CD4-positive, alpha-beta T cell (primary cell): ENCODE data around the gene NTM. TPM values are rescaled to one million over a fixed set of nuclear protein-coding genes. Genes with fewer than 3 reads are reported as not detected.

Source experiments
- ATAC-seq: fragments of 200-7000 bp; cut with Tn5 transposase; one replicate; pipeline ENCODE4 v1.10.0; 2022; ENCODE audit warnings: mild to moderate bottlenecking; ENCODE audit not compliant: poor library complexity
- CTCF ChIA-PET: fragments of 350-600 bp; sonication (Branson Sonifier 250); formaldehyde crosslinking; loops from one replicate; lab custom pipeline; 2021; ENCODE audit warnings: antibody characterized with exemption, inconsistent platforms; lab: Charles Lee
- POLR2A ChIA-PET: fragments of 350-600 bp; sonication (Branson Sonifier 250); formaldehyde crosslinking; loops from one replicate; lab custom pipeline; 2021; ENCODE audit warnings: antibody characterized with exemption, inconsistent platforms; lab: Charles Lee
- DNase-seq, 14 experiments: peaks; one replicate each; pipeline ENCODE4 v3.0.0-alpha.2; 2013 to 2020; ENCODE audit warnings: mixed read lengths in 2 of 14
- H3K27ac ChIP-seq, 2 donors: one replicate each; pipeline versions ENCODE4 v1.5.1 to v1.7.0; 2013; ENCODE audit warnings: low read length in 2 of 2, low read depth in 1 of 2, mild to moderate bottlenecking in 1 of 2
- H3K27me3 ChIP-seq, 2 experiments: 1 replicate in 1 of 2; 2 replicates in 1 of 2; pipeline versions ENCODE4 v1.6.1 to v1.7.0; 2013; ENCODE audit warnings: low read length in 2 of 2, control low read depth in 1 of 2, mild to moderate bottlenecking in 1 of 2, moderate library complexity in 1 of 2; ENCODE audit not compliant: insufficient read depth in 2 of 2, control insufficient read depth in 1 of 2
- H3K36me3 ChIP-seq: one replicate; pipeline ENCODE4 v1.6.1; 2013; ENCODE audit warnings: low read length, control low read depth; ENCODE audit not compliant: insufficient read depth
- H3K4me1 ChIP-seq: one replicate; pipeline ENCODE4 v1.6.1; 2013; ENCODE audit warnings: low read length, control low read depth; ENCODE audit not compliant: insufficient read depth
- H3K4me3 ChIP-seq: one replicate; pipeline ENCODE4 v1.5.1; 2013; ENCODE audit warnings: mild to moderate bottlenecking, low read length, moderate library complexity
- H3K9me3 ChIP-seq, 2 experiments: 1 replicate in 1 of 2; 2 replicates in 1 of 2; pipeline versions ENCODE4 v1.6.1 to v1.7.0; 2013; ENCODE audit warnings: low read length in 2 of 2, mild to moderate bottlenecking in 2 of 2, control low read depth in 1 of 2, moderate library complexity in 1 of 2; ENCODE audit not compliant: control insufficient read depth in 1 of 2, insufficient read depth in 1 of 2
- H3K27ac Mint-ChIP-seq: one replicate; pipeline ENCODE4 v1.8.0; 2020; ENCODE audit warnings: mixed read lengths
- H3K27me3 Mint-ChIP-seq: one replicate; pipeline ENCODE4 v1.8.0; 2021; ENCODE audit warnings: mixed read lengths
- H3K36me3 Mint-ChIP-seq: one replicate; pipeline ENCODE4 v1.8.0; 2021; ENCODE audit warnings: low read depth, mixed read lengths
- H3K4me1 Mint-ChIP-seq: one replicate; pipeline ENCODE4 v1.8.0; 2021; ENCODE audit warnings: low read depth, mixed read lengths
- H3K4me3 Mint-ChIP-seq: one replicate; pipeline ENCODE4 v1.8.0; 2020; ENCODE audit warnings: mild to moderate bottlenecking, mixed read lengths
- H3K9me3 Mint-ChIP-seq: one replicate; pipeline ENCODE4 v1.8.0; 2020; ENCODE audit warnings: mixed read lengths
- intact Hi-C, 2 experiments: fragments of 100-400 bp; cut with DNase I in 1 of 2; cut with micrococcal nuclease in 1 of 2; formaldehyde crosslinking; loops; one replicate each; pipeline versions ENCODE4 v1.15.1 to v1.9.0; 2023 to 2025; cut with DNase I, micrococcal nuclease
- total RNA-seq, 174 experiments: library from RNA in 2 of 174; stranded (reverse) in 2 of 174; gene quantifications; one replicate each; pipeline ENCODE4 v1.2.3 and lab custom pipeline; 2021 to 2026
- TF ChIP-seq, protein P1 (sequence below): fragments of 200-600 bp; IDR thresholded peaks from one replicate; pipeline ENCODE4 v1.8.0; 2022; ENCODE audit warnings: antibody characterized with exemption, mild to moderate bottlenecking

The NTM gene
- total RNA-seq, 2 experiments from 2014 or later, result not detected

DNA sequence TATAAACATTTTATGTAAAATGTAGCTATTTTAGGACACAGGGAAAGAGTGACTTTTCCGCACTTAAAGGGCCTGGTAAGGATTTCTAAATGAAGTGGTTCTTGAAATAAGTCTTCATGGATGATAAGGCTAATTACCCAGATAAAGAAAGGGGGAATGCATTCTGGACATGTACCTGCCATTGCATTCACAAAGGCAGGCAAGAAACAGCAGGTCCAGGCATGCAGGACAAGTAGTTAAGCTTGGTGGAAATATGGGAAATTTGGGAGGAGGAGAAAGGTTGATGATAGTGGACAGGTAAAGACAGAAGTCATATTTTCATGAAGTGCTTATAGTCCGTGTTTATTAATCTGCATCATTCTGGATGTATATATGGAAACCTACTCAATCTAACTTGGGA is 621.2 kb downstream of the NTM start:
- ATAC-seq (no peak), DNase-seq (no peak)
- no peaks in the 10 kb centered on the region for H3K27me3 ChIP-seq
- ChIA-PET CTCF (no interaction called here), POLR2A (no interaction called here)
- H3K4me3 ChIP-seq, result no peak overlapping the region
- H3K4me1 Mint-ChIP-seq, result no peaks in the 10 kb centered on the region
- no peak overlapping the region for H3K4me3 Mint-ChIP-seq
- H3K36me3 ChIP-seq, result no peaks in the 10 kb centered on the region
- H3K4me1 ChIP-seq, result no peaks in the 10 kb centered on the region
- H3K36me3 Mint-ChIP-seq, result no peaks in the 10 kb centered on the region
- no peaks in the 10 kb centered on the region for H3K9me3 Mint-ChIP-seq
- TF ChIP-seq, protein P1, sequence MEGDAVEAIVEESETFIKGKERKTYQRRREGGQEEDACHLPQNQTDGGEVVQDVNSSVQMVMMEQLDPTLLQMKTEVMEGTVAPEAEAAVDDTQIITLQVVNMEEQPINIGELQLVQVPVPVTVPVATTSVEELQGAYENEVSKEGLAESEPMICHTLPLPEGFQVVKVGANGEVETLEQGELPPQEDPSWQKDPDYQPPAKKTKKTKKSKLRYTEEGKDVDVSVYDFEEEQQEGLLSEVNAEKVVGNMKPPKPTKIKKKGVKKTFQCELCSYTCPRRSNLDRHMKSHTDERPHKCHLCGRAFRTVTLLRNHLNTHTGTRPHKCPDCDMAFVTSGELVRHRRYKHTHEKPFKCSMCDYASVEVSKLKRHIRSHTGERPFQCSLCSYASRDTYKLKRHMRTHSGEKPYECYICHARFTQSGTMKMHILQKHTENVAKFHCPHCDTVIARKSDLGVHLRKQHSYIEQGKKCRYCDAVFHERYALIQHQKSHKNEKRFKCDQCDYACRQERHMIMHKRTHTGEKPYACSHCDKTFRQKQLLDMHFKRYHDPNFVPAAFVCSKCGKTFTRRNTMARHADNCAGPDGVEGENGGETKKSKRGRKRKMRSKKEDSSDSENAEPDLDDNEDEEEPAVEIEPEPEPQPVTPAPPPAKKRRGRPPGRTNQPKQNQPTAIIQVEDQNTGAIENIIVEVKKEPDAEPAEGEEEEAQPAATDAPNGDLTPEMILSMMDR, result no peak
- intact Hi-C loops, result no loop called here
- H3K27me3 Mint-ChIP-seq, result no peaks in the 10 kb centered on the region
- no peak overlapping the region for H3K27ac Mint-ChIP-seq
- H3K9me3 ChIP-seq, result peaks cover 0 to 5% of the 10 kb centered on the region in 2 experiments
- no peak overlapping the region for H3K27ac ChIP-seq

DNA sequence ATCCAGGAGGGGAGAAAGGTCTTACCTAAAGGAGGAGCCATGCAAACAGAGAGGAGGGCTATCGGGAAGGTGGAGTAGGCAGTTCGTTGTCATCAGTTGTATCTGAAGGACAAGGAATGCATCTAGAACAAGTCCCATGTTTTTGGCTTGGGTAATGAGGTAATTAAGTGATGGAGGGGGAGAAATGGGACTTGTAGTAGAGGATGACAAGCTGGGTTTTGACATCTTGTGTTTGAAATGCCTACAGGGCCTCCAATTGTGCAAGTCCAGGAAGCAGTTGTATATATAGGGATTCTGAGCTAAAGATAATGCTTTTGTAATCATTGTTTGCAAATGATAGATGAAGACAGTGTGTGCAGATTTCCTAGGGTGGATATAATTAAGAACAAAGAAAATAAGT is 622.8 kb downstream of the NTM start:
- H3K9me3 ChIP-seq, result peaks cover 0 to 19% of the 10 kb centered on the region in 2 experiments
- ChIA-PET POLR2A (no interaction called here), CTCF (no interaction called here)
- H3K4me1 ChIP-seq, result no peaks in the 10 kb centered on the region
- no peaks in the 10 kb centered on the region for H3K27me3 ChIP-seq
- H3K4me3 ChIP-seq, result no peak overlapping the region
- DNase-seq (no peak), ATAC-seq (no peak)
- TF ChIP-seq, protein P1, result no peak
- Mint-ChIP-seq H3K4me3 (no peak overlapping the region), H3K4me1 (no peaks in the 10 kb centered on the region), H3K36me3 (no peaks in the 10 kb centered on the region), H3K9me3 (peaks cover 5% of the 10 kb centered on the region), H3K27ac (no peak overlapping the region), H3K27me3 (no peaks in the 10 kb centered on the region)
- H3K36me3 ChIP-seq, result no peaks in the 10 kb centered on the region
- intact Hi-C loops, result no loop called here
- H3K27ac ChIP-seq, result no peak overlapping the region

DNA sequence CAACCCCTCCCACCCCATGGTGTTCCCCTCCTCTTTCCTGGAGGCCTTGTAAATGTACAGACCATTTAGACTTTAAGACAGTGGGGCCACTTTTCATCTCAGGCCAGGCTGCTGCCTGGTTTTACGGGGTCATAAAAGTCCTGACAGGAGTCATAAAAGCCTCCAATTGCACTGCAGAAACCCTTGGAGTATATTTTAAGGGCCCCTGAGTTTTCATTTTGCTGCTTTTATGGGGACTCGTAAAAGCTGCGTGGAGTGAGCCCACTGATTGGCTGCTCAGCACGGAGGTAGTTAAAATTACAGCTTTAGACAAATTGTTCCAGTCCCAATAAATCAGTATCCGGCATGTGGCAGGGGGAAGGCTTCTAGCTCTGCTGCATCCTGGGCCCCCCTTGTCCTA is 627.6 kb downstream of the NTM start:
- POLR2A ChIA-PET, result no interaction called here
- Mint-ChIP-seq H3K9me3 (peaks cover 5% of the 10 kb centered on the region), H3K36me3 (no peaks in the 10 kb centered on the region), H3K27me3 (no peaks in the 10 kb centered on the region), H3K4me1 (no peaks in the 10 kb centered on the region), H3K27ac (no peak overlapping the region), H3K4me3 (no peak overlapping the region)
- Histone ChIP-seq H3K4me3 (no peak overlapping the region), H3K9me3 (peaks cover 0 to 20% of the 10 kb centered on the region in 2 experiments), H3K27ac (no peak overlapping the region), H3K36me3 (no peaks in the 10 kb centered on the region), H3K4me1 (no peaks in the 10 kb centered on the region), H3K27me3 (no peaks in the 10 kb centered on the region)
- DNase-seq (no peak), ATAC-seq (no peak)
- TF ChIP-seq, protein P1, result no peak
- CTCF ChIA-PET, result interaction anchor here (1.2 kb wide), 1 partner anchor 19 kb away, joined by 3 read pairs; no protein-coding TSS in a partner anchor
- intact Hi-C loops, result no loop called here
